SU-DHL-6 (cell line): ENCODE measurements around the gene KAZN.

Experiments used
- H2AFZ ChIP-seq: fragments of 200-600 bp; sonication (generic); 2 replicates; pipeline ENCODE4 v1.6.1; 2014; ENCODE audit warnings: low read depth, mild to moderate bottlenecking, moderate library complexity, mixed read lengths, antibody characterized with exemption, low read length; ENCODE audit not compliant: severe bottlenecking
- H3F3A ChIP-seq: fragments of 200-600 bp; shearing (Covaris generic); 2 replicates; pipeline ENCODE4 v1.6.0; 2016; ENCODE audit warnings: antibody characterized with exemption, mild to moderate bottlenecking; ENCODE audit not compliant: insufficient read depth
- H3K27ac ChIP-seq: fragments of 200-600 bp; sonication (generic); 2 replicates; pipeline ENCODE4 v1.5.1; 2016; ENCODE audit warnings: low read depth, mild to moderate bottlenecking, low read length, moderate library complexity, mixed read lengths
- H3K27me3 ChIP-seq: fragments of 200-600 bp; sonication (generic), shearing (Covaris generic); 2 replicates; pipeline ENCODE4 v1.6.0; 2014; ENCODE audit warnings: mild to moderate bottlenecking, low read length
- H3K36me3 ChIP-seq: fragments of 200-600 bp; sonication (generic); 2 replicates; pipeline ENCODE4 v1.6.1; 2014; ENCODE audit warnings: mild to moderate bottlenecking, low read length, mixed read lengths
- H3K4me2 ChIP-seq: fragments of 300-600, 200-600 bp; shearing (Covaris generic), sonication (generic); 2 replicates; pipeline ENCODE4 v1.6.0; 2014; ENCODE audit warnings: low read length, low read depth, mild to moderate bottlenecking; ENCODE audit not compliant: poor library complexity, severe bottlenecking
- H3K4me3 ChIP-seq: fragments of 200-600 bp; sonication (generic); 2 replicates; pipeline ENCODE4 v1.5.1; 2014; ENCODE audit warnings: antibody characterized with exemption, low read length, mild to moderate bottlenecking, mixed read lengths; ENCODE audit not compliant: insufficient read depth, poor library complexity, severe bottlenecking
- H3K79me2 ChIP-seq: fragments of 200-600 bp; sonication (generic); 2 replicates; pipeline ENCODE4 v1.6.1; 2014; ENCODE audit warnings: mild to moderate bottlenecking, low read length, moderate library complexity; ENCODE audit not compliant: insufficient read depth
- H3K9ac ChIP-seq: fragments of 200-600 bp; sonication (generic); 2 replicates; pipeline ENCODE4 v1.7.0; 2014; ENCODE audit warnings: mild to moderate bottlenecking, low read length
- H3K9me2 ChIP-seq: fragments of 200-600 bp; sonication (generic); replicated peaks from 2 replicates; pipeline ENCODE4 v1.6.1; 2014; ENCODE audit warnings: low read length; ENCODE audit not compliant: insufficient read depth
- H3K9me3 ChIP-seq: fragments of 200-600 bp; sonication (generic); 2 replicates; pipeline ENCODE4 v1.6.1; 2014; ENCODE audit warnings: low read length, mixed read lengths; ENCODE audit not compliant: insufficient read depth
- H4K20me1 ChIP-seq: fragments of 200-600 bp; sonication (generic); 2 replicates; pipeline ENCODE4 v1.6.1; 2014; ENCODE audit warnings: low read depth, mild to moderate bottlenecking, antibody characterized with exemption, low read length, moderate library complexity, mixed read lengths
- EZH2phosphoT487 ChIP-seq: fragments of 200-600 bp; sonication (generic), shearing (Covaris generic); conservative IDR thresholded peaks from 2 replicates; pipeline ENCODE4 v1.6.1; 2018; ENCODE audit warnings: mild to moderate bottlenecking, antibody characterized with exemption, low read length, moderate library complexity, mixed read lengths
- TF ChIP-seq, protein P1 (sequence below): fragments of 200-600 bp; sonication (generic); IDR thresholded peaks from one replicate; pipeline ENCODE4 v1.5.1; 2017; ENCODE audit warnings: antibody characterized with exemption, mild to moderate bottlenecking, low read length, moderate library complexity; ENCODE audit not compliant: insufficient read depth, poor library complexity, severe bottlenecking

Gene KAZN

DNA sequence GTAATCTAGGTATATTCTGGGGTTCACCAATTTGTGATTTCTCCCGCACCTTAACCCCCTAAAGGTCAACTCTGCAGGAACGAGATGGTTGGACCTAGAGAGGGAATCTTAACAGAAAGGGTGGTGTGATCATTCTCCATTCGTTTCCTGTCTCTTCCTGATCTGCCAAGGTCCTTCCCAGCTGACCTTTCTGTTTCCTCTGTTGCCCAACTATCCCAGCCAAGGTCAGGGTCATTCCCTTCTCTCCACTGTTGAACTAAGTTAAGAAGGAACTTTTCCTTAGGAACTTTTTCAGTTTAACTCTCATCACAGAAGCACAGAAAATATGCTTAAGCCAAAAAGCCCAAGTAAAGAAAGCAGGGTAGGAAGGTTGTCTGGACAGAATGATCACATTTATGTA lies 49.3 kb downstream of the KAZN start:
- Histone ChIP-seq H3K4me3 (no peak overlapping the region), H4K20me1 (no peaks in the 10 kb centered on the region), H3K27ac (no peak overlapping the region), H3K9ac (no peak overlapping the region), H3F3A (no peaks in the 10 kb centered on the region), H3K36me3 (no peaks in the 10 kb centered on the region), H3K27me3 (no peaks in the 10 kb centered on the region), H3K4me2 (no peak overlapping the region), H2AFZ (no peak overlapping the region), H3K79me2 (no peaks in the 10 kb centered on the region), H3K9me3 (no peaks in the 10 kb centered on the region), H3K9me2 (no peaks in the 10 kb centered on the region)
- TF ChIP-seq, protein P1, sequence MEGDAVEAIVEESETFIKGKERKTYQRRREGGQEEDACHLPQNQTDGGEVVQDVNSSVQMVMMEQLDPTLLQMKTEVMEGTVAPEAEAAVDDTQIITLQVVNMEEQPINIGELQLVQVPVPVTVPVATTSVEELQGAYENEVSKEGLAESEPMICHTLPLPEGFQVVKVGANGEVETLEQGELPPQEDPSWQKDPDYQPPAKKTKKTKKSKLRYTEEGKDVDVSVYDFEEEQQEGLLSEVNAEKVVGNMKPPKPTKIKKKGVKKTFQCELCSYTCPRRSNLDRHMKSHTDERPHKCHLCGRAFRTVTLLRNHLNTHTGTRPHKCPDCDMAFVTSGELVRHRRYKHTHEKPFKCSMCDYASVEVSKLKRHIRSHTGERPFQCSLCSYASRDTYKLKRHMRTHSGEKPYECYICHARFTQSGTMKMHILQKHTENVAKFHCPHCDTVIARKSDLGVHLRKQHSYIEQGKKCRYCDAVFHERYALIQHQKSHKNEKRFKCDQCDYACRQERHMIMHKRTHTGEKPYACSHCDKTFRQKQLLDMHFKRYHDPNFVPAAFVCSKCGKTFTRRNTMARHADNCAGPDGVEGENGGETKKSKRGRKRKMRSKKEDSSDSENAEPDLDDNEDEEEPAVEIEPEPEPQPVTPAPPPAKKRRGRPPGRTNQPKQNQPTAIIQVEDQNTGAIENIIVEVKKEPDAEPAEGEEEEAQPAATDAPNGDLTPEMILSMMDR = no peak
- no peak for TF ChIP-seq EZH2phosphoT487

DNA sequence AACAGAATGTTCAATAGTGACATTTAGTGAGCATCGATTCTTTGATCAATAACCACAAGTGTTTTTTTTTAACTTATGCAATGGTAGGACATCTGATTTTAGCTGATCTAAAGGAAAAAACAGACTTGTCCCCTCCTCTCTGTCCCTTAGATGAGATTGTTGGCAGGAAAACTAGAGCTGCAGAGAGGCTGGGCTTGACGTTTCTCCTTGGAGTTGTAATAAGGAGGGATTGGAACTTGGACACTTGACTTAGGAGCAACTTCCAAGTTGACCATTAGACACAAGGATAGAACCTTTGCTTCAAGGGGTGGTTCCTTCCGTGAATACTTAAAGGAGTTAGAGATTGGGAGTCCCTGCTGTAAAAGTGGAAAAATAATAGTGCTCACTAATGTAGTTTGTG lies 49.9 kb downstream of the KAZN start:
- H2AFZ ChIP-seq = no peak overlapping the region
- no peak overlapping the region for H3K27ac ChIP-seq
- H3K9me3 ChIP-seq = no peaks in the 10 kb centered on the region
- H3K27me3 ChIP-seq = no peaks in the 10 kb centered on the region
- no peak overlapping the region for H3K4me2 ChIP-seq
- H3F3A ChIP-seq = no peaks in the 10 kb centered on the region
- H3K79me2 ChIP-seq = no peaks in the 10 kb centered on the region
- H3K36me3 ChIP-seq = no peaks in the 10 kb centered on the region
- no peak overlapping the region for H3K9ac ChIP-seq
- no peaks in the 10 kb centered on the region for H3K9me2 ChIP-seq
- TF ChIP-seq EZH2phosphoT487 = no peak
- TF ChIP-seq, protein P1 = no peak
- no peaks in the 10 kb centered on the region for H4K20me1 ChIP-seq
- H3K4me3 ChIP-seq = no peak overlapping the region

DNA sequence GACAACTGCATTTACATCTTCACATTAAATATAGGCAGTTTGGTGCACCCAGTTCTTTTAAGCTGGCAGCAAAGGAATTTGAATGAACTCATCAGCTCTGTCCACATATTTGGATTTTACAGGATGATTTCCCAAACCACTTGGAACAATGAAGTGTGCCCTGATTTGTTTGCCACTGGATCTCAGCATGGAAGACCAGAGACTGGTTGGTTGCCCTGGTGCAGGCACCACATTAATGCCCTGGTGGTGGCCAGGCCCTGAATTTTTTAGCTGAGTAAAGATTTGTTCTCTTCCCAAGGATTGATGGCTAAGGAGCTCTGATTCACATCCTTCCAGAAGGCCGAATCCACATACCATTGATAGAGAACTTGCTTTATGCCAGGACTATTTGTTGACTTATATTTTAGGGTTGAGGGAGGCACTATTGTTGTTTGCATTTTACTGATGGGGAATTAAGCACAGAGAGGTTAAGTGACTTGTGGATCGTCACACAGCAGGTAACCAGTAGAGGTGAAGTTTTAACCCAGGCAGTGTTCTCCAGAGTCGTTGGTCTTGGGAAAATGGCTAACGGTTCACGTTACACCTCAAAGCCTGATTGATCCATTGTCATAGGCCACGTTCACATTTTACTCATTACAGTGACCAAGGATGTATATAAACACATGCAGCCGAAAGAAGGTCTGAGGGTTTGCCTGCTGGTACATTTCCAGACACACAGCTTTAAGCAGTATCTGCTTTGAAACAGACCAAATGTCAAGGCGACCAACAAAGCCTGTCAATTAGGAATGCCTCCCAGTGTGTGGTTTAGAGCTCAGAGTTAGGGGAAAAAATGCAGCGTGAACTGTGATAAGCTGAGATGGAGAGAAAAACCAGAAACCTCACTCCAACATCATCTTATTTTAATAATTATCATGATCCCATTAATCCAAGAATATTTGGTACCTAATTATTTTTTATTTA lies 50.7 kb downstream of the KAZN start:
- Histone ChIP-seq H3K27ac (no peak overlapping the region), H3K9me3 (no peaks in the 10 kb centered on the region), H4K20me1 (no peaks in the 10 kb centered on the region), H3K9me2 (no peaks in the 10 kb centered on the region), H3K4me3 (no peak overlapping the region), H3K4me2 (no peak overlapping the region), H3K27me3 (no peaks in the 10 kb centered on the region), H2AFZ (no peak overlapping the region), H3K9ac (no peak overlapping the region), H3K79me2 (no peaks in the 10 kb centered on the region), H3F3A (no peaks in the 10 kb centered on the region), H3K36me3 (no peaks in the 10 kb centered on the region)
- no peak for TF ChIP-seq EZH2phosphoT487
- TF ChIP-seq, protein P1 = no peak
